Lower leg skin (tissue), 4 donors: ENCODE measurements around the gene FAM177B. TPM values are rescaled to one million over a fixed set of nuclear protein-coding genes. Genes with fewer than 3 reads are reported as not detected.

ENCODE experiments used
- DNase-seq, 2 donors: peaks; one replicate each; pipeline ENCODE4 v3.0.0-alpha.2; 2019; ENCODE audit warnings: low spot score in 2 of 2
- H3K4me3 ChIP-seq: fragments of 200-600 bp; sonication (generic); 2 replicates; pipeline ENCODE4 v1.5.1; 2017; ENCODE audit warnings: mild to moderate bottlenecking, low read depth; ENCODE audit not compliant: poor library complexity, severe bottlenecking
- CTCF ChIP-seq, 3 donors: fragments of 450-650 bp; IDR thresholded peaks; one replicate each; pipeline ENCODE4 v1.5.1; 2016; ENCODE audit warnings: antibody characterized with exemption in 3 of 3, mild to moderate bottlenecking in 3 of 3, moderate library complexity in 2 of 3
- POLR2A ChIP-seq, 2 donors: fragments of 450-650 bp; IDR thresholded peaks; one replicate each; pipeline ENCODE4 v1.6.1; 2016 to 2017; ENCODE audit warnings: antibody characterized with exemption in 2 of 2, mild to moderate bottlenecking in 1 of 2, moderate library complexity in 1 of 2
- WGBS, 2 donors: methylation state at CpG; one replicate each; pipeline ENCODE4 v1.1.5; 2018; 5-methylcytosine and 5-hydroxymethylcytosine counted together
- intact Hi-C: fragments of 100-400 bp; cut with DNase I; formaldehyde crosslinking; loops from one replicate; pipeline ENCODE4 v1.15.0; 2023; ENCODE audit warnings: low total_unique reads
- total RNA-seq, 4 donors: library from RNA; depleted of rRNA; stranded (reverse); fragments of >200 nt; gene quantifications; one replicate each; pipeline ENCODE4 v1.1.0, GENCODE V29; 2016

FAM177B gene
- total RNA-seq, 4 donors from 2014 or later, result not detected

DNA sequence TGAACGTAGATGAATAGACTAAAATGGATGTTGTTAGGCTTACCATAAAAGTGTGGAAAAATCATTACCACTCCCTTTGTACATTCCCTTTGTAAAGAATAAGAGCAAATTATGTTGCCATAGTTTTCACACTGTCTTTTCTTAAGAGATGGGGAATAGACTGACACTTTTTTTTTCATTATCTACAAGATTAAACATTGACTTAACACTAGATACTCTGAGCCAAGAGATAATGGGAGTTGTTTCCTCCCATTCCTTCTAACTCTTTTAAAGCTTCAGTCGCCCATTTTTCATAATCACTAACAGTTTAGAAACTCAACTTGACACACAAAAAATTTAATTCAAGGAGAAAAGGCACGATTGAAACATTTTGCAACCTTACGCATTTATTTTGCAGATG, 34.8 kb upstream of the FAM177B start:
- TF ChIP-seq POLR2A (IDR thresholded peaks at IDR 0.05) (no peak), CTCF (IDR thresholded peaks at IDR 0.05) (no peak)
- 96 to 98% methylated on average over 4 of the region's 4 CpGs for WGBS, 2 donors
- no peak for DNase-seq
- intact Hi-C loops, result no loop called here
- no peak overlapping the region for H3K4me3 ChIP-seq

- 90 to 91% methylated on average over 1 of the region's 1 CpG for WGBS, 2 donors
- DNase-seq, result no peak
These were observed 32.7 kb upstream of the FAM177B start for GRCh38 chr1:222704260-222704659.

GRCh38 chr1:222706815-222707214, 30.2 kb upstream of the FAM177B start:
- no peak for TF ChIP-seq POLR2A (IDR thresholded peaks at IDR 0.05)
- no peak for TF ChIP-seq CTCF (IDR thresholded peaks at IDR 0.05)
- WGBS, 2 donors, result 73 to 96% methylated on average over 4 of the region's 4 CpGs
- H3K4me3 ChIP-seq, result no peak overlapping the region
- DNase-seq, result no peak
- intact Hi-C loops, result no loop called here

More at GRCh38 chr1:222704260-222704659, 32.7 kb upstream of the FAM177B start:
- H3K4me3 ChIP-seq, result no peak overlapping the region
- intact Hi-C loops, result no loop called here
- TF ChIP-seq CTCF (IDR thresholded peaks at IDR 0.05) (no peak), POLR2A (IDR thresholded peaks at IDR 0.05) (no peak)

GRCh38 chr1:222709700-222710153, 27.3 kb upstream of the FAM177B start:
- DNase-seq, result no peak
- no peak overlapping the region for H3K4me3 ChIP-seq
- TF ChIP-seq CTCF (IDR thresholded peaks at IDR 0.05) (no peak), POLR2A (IDR thresholded peaks at IDR 0.05) (no peak)
- 81 to 90% methylated on average over 5 of the region's 5 CpGs for WGBS, 2 donors
- intact Hi-C loops, result no loop called here

- intact Hi-C loops, result no loop called here
- peak; percentile 56 to 91 for DNase-seq
- no peak for TF ChIP-seq POLR2A (IDR thresholded peaks at IDR 0.05)
- no peak for TF ChIP-seq CTCF (IDR thresholded peaks at IDR 0.05)
- peak overlapping the region; percentile 68 for H3K4me3 ChIP-seq
- WGBS, 2 donors, result 1% methylated on average over 33 to 37 of the region's 42 CpGs
These were observed 25.4 kb upstream of the FAM177B start for GRCh38 chr1:222711319-222712252.
